ENCODE data around the gene TAL1.
A peak's percentile ranks its signal among the peaks of the same experiment; 100 is the strongest.

TAL1 gene

DNA sequence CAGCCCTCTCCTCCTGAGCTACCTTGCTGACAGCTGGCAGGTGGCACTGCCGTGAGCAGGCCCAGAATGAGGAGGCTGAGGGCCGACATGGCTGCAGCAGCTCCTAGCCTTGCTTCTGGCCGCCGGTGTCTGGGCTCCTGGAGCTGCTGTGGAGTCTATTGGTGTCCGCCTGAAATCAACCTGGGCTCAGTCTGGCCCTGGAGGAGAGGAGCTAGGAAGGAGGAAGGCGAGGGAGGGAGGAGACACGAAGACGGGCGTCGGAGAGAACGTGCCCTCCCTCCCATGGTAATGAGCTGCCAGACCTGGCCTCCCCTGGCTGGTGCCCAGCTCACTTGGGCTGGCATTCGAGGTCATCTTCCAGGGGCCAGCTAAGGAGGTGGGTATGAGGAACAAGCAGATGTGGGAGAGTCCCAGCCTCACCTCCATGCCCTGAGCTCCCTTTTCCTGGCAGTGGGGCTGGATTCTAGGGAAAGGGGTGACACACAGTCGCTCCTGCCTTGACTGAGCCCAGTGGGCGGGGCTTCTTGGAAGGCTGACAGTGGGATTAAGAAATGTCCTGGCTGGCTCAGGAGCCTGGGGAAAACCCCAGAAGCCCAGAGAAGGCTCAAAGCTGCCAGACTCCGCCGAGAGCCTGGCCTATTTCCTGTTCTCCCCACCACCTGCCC lies 42.0 kb downstream of the TAL1 start, which contains the start of gene PDZK1IP1:
Gene PDZK1IP1 (minus strand): TSS at position 193 of the 665 bp plus-strand sequence. CDS start 104 bp downstream, at position 89.
- DNase-seq (ENCODE audit: insufficient read length, low spot score) (no peak), FAIRE-seq (no peak)

DNA sequence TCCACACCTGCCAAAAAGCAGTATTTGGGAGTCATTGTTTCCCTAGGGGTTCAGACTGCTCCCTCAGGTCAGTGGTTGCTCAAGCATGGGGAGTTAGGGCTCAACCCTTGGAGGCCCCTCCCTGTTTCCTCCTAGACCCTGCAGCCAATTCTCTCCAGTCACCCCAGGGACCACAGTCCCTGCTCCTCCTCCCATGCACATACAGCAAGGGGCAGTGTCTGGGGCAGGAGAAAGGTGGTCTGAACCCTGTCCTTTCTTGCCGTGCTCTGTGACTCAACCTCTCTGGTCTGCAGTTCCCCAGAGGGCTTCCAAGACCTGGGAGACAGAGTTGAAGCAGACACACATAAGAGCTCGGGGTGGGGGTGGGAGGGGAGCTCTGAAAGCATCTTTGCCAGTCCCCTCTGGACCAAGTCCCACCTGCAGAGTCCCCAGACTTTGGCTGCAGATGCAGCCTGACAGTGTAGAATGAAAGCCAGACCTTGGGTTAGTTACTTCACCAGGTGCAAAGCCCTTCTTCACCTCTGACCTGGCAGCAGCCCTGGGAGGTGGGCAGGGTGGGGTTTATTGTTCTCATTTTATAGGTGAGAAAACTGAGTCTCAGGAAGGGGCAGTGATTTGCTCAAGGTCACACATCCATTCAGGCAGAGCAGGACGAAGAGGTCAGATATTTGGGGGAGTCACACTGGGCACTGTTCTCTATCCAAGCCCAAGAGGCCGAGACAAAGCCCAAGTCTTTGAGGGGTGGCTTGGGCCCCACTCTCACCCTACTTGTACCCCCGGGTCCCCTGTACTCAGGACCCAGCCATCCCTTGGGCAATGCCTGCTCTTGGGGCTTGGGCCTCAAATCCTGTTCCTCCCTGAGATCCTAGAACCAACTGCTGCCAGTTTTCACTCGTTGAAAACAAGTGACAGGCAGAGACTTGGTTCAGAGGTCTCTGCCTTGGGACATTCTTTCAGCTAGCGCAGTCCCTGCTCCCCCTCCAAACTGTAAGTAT lies 42.9 kb downstream of the TAL1 start:
- no peak for FAIRE-seq
- no peak for DNase-seq (ENCODE audit: insufficient read length, low spot score)

DNA sequence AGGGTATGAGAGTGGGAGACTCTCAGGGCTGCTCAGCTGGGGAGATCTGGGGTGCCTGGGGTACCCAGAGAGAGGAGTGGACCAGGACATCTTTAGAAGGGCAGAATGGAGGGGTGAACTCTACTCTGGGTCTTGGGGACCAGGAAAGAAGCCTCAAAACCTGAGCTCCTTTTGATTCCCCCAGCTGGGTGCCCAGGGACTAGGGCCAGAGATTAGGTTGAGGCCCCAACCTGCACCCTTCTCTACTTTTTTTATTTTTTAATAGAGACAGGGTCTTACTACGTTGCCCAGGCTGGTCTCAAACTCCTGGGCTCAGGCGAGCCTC lies 44.1 kb downstream of the TAL1 start:
- FAIRE-seq: no peak
- DNase-seq (ENCODE audit: insufficient read length, low spot score): no peak

DNA sequence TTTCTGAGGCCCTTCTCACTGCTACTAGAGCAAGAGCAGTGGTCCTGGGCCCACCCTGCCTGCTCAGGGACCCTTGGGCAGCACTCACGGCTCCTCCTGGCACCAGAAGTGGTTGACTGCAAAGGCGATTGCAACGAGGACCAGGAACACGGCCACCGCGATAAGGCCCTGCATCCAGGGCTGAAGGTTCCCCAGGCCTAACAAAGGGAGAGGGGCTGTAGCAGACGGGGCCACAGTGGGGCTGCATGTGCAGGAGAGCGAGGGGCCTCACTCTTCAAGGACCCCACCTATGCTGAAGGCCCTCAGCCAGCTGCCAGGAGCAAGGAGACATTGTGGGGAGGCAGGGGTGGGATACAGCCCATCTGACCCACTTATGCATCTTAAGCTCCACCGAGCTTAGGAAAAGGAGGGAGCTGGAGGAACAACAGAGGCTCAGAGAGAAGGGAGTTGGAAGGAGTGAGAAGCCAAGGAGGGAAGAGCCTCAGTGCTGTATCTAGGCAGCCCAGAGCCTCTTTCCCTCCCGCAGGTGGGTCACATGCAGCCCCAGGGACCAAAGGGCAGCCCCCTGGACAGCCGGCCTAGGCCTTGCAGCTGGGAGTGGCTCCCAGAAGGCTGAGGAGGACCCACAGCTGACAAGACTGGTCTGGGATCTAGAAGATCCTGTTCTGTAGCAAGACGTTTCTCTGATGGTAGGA lies 44.6 kb downstream of the TAL1 start:
- DNase-seq (ENCODE audit: insufficient read length, low spot score): no peak
- FAIRE-seq: no peak

DNA sequence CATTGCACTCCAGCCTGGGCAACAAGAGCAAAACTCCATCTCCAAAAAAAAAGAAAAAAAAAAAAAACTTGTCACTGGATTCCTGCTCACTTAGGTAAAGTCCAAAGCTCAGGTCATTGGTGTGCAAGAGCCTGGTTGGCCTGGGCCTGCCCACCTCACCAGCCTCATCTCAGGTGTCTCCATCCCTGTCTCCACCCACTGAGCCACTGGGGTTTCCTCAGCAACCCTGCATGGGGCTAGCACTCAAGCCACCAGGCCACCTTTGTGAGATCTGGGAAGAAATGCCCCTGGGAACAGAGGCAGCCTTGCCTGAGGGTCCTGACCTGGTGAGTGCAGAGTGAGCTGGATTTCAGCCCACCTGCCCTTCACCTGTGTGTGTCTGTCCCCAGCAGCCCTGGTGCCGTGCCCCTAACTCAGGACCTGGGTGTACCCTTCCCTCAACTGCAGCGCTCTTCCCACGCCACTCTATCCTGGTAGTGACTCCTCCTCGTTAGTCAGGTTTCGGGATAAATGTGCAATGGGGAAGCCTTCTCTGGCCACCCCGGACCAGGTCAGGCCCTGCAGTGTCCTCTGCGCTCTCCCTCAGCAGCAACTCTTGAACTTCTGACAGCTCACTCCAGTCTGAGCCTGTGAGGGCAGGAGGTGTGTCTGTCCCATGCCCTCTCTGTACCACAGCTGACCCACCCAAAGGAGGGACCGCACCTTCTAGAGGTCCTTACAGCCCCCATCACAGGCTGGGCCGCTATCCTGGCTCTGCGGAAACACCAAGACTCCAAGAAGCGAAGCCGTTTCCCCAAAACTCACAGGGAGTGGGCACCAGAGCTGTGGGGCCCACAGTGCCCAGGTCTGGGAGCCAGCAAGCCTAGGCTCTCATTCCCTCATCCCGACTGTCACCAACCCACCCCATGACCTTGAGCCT lies 45.5 kb downstream of the TAL1 start:
- DNase-seq (ENCODE audit: insufficient read length, low spot score): no peak
- FAIRE-seq: no peak

DNA sequence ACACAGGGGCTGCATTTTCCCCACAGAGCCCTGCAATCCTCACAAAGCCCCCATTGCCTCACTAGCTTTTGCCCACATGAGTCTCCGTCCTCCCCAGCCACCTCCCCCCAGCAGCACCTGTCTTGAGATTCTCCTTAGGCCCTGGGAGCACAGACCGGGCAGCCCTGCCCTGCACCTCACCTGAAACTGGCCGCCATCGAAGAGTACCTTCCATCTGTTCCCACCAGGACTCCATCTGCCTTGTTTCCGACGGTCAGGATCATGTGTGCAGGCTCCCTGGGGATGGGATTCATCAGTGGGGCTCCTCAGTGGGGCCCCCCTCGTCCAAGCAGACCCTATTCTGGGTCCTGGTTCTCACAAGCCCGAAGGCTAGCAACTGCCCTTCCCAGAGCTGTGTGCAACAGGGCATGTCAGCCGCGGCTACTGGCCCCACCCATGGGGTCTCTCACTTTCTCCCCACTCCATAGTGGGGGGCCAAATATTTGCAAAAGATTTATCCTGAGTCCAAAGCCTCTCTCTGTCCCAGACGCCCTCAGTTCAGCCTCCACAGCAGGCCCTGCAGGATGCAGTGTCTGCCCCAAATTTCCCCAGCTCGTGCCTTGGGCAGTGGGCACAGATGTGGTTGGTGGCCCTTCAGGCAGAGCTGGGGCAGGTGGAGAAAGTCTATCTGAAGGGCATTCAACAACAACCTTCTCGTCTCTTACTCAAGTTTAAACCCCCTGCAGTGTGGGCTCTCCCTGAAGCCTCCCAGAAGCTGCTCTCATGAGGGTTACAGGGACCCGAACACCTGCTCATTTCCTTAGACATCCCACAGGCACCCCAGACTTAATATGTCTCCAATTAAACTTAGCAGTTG lies 47.0 kb downstream of the TAL1 start:
- FAIRE-seq (no peak), DNase-seq (ENCODE audit: insufficient read length, low spot score) (no peak)

DNA sequence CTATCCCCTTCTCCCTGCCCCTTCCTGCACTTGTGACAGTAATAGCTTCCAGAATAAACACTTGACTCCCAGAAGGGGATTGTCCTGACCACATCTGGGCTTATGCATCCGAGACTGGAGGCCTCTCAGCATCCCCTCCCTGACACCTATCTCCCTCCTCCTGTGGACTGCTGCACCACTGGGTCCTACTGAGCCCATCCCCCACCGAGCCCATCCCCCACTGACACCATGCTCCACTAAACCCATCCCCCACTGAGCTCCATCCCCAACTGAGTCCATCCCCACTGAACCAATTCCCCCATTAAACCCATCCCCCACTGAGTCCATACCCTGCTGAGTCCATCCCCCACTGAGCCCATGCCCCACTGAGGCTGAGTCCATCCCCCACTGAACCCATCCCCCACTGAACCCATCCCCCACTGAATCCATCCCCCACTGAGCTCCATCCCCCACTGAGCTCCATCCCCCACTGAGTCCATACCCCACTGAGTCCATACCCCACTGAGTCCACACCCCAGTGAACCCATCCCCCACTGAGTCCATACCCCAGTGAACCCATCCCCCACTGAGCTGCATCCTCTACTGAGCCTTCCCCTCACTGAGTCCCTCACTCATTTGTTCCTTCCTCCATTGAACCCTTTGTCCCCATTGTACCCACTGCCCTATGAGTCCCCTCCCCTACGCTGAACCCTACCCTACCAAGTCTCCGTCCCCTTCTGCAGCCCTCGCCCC lies 47.8 kb downstream of the TAL1 start:
- DNase-seq (ENCODE audit: insufficient read length, low spot score) (no peak), FAIRE-seq (no peak)

DNA sequence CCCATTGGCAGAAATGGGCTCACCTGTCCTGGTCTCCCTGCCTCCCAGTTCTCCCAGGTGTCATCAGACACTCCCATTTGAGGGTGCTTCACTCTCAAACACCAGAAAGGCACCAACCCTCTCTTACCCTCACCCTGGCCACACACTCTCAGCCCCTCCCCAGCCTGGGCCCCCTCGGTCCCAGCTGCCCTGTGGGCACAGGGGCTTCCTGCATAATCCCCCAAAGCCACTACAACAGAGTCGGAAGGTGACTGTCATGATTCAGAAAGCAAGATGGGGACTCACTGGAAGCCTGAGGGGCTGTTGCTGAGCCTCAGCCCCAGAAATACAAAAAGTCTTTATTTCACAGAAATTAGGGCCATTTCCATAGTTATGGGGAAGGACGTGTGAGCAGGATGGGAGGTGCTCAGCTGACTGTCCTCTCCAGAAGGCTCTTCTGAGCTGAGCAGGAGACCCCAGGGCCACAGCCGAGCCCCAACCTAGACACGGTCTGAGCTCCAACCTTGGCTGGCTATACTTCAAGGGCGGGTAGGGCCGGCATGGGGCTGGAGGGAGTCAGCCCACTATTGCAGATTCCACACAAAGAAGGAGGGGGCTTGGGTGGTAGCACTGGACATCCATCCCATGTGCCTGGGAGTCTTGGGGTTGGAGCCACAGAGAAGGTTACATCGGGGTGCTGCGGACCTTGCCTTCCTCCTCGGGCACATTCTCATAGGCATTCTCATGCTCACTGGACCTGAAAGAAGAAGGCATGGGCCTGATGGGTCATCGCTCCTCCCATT lies 48.5 kb downstream of the TAL1 start:
- no peak for DNase-seq (ENCODE audit: insufficient read length, low spot score)
- no peak for FAIRE-seq

DNA sequence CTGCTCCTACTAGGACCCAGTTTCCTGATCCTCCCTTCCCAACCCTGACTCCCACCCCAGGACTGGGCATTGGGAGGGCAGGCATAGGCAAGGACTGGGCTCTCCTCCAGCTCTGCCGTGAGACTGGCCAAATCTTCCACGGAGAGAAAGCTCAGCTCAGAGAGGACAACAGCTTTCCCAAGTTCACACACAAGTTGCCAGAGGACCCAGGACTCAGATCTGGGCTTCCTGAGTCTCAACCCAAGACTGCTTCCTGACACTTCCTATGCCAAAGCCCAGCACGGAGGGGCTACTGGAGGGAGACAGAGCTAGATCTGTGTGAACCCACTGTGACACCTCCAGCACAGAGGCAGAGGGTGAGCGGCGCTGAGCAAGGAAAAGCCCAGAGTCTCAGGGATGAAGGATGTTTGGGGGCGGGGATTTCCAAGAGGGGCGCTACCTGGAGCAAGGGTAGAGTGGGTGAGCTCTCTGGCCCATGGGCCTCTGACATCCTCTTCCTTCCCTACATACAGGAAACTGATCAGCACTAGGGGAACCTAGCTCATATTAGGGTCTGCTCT lies 49.3 kb downstream of the TAL1 start:
- FAIRE-seq: no peak
- DNase-seq (ENCODE audit: insufficient read length, low spot score): no peak

DNA sequence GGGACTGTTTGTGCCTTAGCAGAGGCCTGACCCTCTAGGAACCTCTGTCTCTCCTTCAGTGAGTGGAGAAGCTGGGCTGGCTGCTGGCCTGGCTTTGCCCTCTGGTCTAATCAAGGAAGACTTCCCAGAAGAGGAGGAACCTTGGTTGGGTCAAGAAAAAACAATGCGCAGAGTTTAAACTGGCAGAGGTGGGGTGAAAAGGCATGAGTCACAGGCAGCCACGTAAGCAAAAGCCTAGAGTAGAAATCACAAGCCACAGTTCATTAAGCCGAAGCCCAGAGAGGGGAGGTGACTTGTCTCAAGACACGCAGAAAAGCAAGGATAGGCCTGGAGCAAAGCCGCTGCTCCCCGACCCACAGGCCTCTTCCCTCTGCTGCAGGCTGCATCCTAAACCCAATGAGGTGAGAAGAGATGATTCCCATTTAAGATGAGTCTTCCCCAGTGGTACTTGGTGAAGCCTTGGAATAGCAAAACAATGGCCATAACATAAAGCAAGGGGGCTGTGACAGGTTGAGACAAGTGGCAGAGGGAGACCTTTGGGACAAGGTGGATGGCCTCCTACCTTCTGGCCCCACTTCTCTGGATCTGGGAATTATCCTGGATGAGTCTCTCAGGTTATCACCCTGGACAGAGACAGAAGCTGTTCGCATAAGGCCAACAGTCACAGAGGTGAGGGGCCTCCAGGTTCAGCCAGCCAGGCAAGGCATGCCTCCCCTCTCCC lies 49.9 kb downstream of the TAL1 start:
- FAIRE-seq: no peak
- no peak for DNase-seq (ENCODE audit: insufficient read length, low spot score)

DNA sequence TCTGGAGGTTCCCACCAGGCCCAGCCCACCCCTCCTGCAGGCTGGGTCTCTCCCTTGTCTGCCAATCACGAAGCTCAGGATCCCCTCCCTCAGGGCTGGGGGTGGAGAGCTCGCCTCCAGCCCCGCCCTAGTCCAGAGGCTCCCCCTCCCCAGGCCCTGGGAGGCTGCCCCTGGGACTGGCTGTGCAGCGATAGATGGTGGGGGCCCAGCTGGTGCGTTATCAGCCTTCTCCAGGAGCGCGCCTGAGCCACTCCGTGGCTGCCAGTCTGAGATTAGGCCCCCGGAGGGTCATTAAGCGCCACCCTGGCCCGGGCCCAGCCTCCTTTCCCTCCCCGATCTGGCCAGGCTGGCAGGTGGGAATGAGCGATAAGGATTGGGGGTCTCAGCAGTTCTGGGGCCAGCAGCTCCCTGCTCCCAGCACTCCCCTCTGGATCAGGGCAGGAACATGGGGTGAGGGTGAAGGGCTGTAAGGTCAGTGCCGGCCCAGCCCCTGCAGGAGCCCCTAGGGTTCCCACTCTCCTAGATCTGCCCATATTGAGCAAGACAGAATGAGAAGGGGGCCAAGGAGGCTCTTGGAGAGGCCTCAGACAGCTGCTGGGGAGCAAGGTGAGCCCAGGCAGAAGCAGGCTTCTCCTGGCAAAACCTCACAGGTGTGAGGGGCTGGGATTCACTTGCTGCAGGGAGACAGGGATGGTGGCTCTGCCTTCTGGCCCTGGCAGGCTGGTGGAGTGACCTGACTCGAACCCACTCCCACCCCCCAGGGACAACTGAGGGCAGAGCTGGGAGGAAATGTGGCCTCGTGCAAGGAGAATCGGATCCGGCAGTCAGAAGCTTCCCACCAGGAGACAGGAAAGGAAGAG lies 50.7 kb downstream of the TAL1 start:
- DNase-seq (ENCODE audit: insufficient read length, low spot score) (no peak), FAIRE-seq (no peak)

DNA sequence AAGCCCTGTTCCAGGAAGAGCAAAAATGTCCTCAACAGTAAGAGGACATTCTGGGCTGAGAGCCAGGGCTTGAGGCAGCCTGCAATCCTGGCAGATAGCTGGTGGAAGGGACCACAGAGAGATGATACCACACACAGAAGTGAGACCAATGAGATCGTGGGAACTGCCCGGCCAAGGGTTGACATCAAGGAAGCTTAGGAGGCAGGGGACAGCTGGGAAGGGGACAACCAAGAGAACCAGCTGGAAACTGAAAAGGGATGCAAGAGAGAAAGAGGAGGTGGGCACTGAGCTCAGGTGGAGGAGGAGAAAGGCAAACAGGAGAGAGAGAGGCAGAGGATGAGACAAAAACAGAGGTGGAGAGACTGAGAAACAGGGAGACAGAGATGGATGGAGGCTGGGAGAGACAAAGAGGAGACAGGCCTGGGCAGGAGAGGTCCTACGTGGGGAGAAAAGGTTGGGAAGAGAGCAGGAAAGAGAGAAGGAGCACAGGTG lies 51.4 kb downstream of the TAL1 start:
- FAIRE-seq: no peak
- no peak for DNase-seq (ENCODE audit: insufficient read length, low spot score)

DNA sequence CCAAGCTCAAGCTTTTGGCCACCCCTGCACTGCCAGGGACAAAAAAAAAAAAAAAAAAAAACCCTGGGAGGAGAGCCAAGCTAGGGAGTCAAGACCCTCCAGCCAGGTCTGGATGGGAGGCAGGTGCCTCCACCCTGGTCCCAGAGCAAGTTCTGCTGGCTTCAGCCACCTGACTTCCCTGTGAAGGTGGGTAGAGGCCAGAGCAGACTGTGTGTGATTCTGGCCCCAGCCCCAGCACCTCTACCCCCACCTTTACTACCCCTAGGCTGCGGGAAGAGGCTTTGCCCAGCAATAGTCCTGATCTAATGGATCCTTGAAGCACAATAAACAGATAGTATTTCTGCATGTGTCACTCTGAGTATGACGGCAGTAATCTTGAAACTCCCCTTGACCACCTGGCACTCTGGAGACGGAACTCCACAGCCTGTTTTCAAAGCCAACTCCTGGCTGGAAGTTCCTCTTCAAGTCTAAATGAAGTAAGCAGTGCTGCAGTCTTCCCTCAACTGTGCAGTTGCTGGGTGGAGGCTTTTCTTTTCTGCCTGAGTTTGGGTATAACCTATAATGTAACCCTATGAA lies 51.9 kb downstream of the TAL1 start:
- DNase-seq (ENCODE audit: insufficient read length, low spot score) (no peak), FAIRE-seq (no peak)

DNA sequence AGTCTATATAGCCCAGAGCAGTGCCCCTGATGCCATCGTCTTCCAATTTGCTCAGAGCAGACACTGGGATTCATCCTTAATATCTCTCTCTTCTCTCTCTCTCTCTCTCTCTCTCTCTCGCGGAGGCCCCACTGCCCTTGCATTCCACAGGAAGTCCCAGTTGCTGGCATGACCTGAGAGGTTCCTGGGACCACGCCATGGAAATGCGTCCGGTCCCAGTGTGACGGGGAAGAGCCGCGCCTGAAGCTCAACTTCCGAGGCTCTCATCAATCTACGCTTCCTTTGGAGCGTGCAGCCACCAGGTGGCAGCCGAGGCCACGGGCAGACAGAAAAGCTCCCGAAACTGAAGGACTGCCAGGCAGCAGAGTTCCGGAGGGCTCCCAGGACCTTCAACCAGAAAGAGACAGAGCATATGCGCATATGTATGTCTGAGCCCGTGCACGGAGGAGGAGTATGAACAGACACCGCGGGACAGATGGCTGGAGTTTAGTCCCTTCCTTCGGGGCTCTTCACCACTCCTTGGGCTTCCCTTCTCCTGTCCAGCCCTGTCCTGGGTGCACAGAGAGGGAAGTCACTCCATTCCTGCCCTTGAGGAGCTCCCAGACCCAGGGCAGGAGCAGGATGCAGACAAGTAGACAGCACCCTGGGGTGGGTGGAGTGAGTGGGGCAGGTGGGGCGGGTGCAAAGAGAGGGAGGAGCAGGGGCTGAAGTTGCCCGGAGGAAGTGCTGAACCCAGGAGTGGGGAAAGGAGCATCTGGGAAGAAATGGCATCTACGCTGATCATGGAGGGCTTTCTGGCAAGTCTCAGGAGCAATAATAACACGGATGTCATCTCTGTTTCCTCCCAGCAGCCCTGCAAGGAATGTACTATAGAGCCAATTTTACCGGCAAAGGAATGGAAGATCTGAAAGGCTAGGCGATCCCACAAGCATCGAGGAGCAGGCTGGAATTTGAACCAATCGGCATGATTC lies 52.7 kb downstream of the TAL1 start:
- FAIRE-seq (peak; percentile 83), DNase-seq (ENCODE audit: insufficient read length, low spot score) (peak; percentile 87)

DNA sequence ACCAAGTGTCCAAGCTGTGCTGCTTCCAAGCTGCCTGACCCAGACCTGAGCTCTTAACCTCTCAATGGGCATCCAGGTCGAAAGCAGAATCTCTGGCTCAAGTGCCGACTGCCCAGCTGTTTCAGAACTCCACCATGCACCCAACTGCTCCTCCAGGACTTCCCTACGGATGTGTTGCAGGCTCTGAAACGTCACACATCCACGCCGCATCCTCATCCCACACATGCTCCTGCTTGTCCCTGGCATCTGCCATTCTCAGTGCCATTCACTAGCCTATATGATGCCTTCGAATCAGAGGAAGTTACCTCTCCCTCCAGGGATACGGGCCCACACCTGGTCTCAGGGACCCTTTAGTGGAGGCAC lies 53.4 kb downstream of the TAL1 start:
- DNase-seq (ENCODE audit: insufficient read length, low spot score) (no peak), FAIRE-seq (no peak)

Data from GM19239 (cell line).